GM12891 (cell line): ENCODE data around the gene FAM118A.
"Not testable (repeated sequence)": the region's sequence is repeated elsewhere in the genome, so short reads cannot be mapped to it uniquely, and the experiment has no call there.

Experiments used
- DNase-seq: peaks from one replicate; pipeline ENCODE4 v3.0.0; 2011; ENCODE audit warnings: low spot score; ENCODE audit not compliant: insufficient read length
- FAIRE-seq: peaks from 2 replicates; lab custom pipeline; 2011; peaks lifted over from hg19 to GRCh38; lab: Jason Lieb, UNC
- PAX5 ChIP-seq: IDR thresholded peaks from 2 replicates; pipeline ENCODE4 v1.6.1; 2011; ENCODE audit warnings: low read length, moderate library complexity, mild to moderate bottlenecking; ENCODE audit not compliant: insufficient read depth, severe bottlenecking
- POLR2A ChIP-seq: IDR thresholded peaks from 2 replicates; pipeline ENCODE4 v1.6.1; 2011; ENCODE audit warnings: low read depth, low read length, control low read depth
- POLR2AphosphoS5 ChIP-seq: IDR thresholded peaks from 2 replicates; pipeline ENCODE4 v1.6.1; 2011; ENCODE audit warnings: low read depth, low read length, control low read depth
- POU2F2 ChIP-seq: IDR thresholded peaks from 2 replicates; pipeline ENCODE4 v1.6.1; 2011; ENCODE audit warnings: low read depth, mild to moderate bottlenecking, control low read depth, low read length, moderate library complexity
- SPI1 ChIP-seq: IDR thresholded peaks from 2 replicates; pipeline ENCODE4 v1.6.1; 2011; ENCODE audit warnings: low read depth, low read length, control low read depth
- TAF1 ChIP-seq: IDR thresholded peaks from 2 replicates; pipeline ENCODE4 v1.6.1; 2011; ENCODE audit warnings: low read depth, low read length, control low read depth

Gene FAM118A

DNA sequence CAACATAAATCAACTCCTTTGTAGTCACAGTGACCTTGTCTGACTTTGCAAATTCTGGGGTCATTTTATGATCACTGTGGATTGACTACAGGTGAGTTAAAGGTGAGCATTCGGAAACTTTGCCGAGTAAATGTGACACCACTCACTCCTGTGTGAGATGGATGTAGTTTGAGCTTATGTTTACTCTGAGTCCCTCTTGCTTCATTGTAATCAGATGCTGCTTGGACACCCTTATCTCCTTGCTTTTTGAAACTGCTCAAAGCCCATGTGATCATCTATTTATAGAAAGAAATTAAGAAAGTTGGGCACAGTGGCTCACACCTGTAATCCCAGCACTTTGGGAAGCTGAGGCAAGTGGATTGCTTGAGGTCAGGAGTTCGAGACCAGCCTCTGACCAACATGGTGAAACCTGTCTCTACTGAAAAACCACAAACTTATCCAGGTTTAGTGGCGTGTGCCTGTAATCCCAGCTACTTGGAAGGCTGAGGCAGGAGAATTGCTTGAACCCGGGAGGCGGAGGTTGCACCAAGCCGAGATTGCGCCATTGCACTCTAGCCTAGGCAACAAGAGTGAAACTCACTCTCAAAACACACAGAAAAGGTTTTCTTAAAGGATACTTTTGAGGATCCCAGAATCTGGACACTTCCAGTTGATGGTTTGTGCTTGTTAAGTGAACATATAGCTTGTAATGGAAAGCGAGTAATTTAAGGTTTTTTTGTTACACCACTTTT, 7.2 kb downstream of the FAM118A start:
- DNase-seq, result no peak
- TF ChIP-seq POLR2AphosphoS5 (no peak), PAX5 (no peak), SPI1 (no peak), POU2F2 (no peak), TAF1 (no peak), POLR2A (no peak)
- FAIRE-seq, result no peak

DNA sequence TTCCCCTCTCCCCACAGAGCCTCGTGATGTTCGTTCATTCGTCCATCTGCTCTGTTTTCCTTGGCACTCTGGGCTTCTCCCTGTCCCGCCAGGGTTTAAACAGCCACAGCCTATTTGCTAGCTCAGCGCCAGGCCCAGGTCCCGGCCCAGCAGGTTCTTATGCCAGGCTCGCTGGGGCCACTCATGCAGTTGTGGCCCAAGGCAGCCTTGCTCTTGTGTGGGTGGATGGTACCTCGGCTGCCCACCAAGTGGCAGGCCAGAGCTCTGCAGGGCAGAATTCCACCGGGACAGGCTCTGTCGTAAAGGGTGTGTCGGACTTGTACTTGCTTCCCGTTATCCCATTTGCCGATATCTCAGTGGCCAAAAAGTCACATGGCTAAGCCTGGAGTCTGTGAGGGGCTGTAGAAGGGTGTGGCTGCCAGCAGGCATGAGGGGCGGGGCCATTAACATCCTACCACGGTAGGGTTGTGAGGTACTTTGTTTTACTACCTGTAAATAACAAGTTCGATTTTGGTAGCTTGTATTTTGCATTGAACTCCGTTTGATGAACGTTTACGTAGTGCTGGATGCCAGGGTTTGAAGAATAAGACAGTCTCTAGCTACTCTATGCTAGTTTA, 7.9 kb downstream of the FAM118A start:
- DNase-seq (no peak), FAIRE-seq (no peak)
- TF ChIP-seq PAX5 (no peak), POLR2AphosphoS5 (no peak), POU2F2 (no peak), SPI1 (no peak), TAF1 (no peak), POLR2A (no peak)

DNA sequence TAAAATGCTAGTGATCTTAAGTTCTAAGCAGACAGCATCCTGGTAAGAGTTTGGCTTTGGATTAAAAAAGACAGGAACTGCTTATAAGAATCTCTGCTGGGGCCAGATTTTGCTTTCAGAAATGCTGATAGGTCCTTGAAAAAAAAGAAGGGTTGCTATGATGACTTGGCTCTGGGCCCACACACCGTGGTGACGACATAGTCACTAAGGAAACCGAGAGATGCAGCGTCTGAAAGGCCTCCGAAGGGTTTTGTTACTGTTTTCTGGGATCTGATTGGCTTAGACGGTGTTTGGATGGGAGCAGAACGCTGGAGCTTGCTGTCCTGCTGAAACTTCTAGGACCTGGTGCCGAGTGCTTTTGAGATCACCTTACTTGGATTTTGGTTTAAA, 8.4 kb downstream of the FAM118A start:
- FAIRE-seq, result peak; percentile 54
- TF ChIP-seq PAX5, result no peak
- no peak for TF ChIP-seq POLR2A
- TF ChIP-seq POU2F2, result no peak
- no peak for TF ChIP-seq SPI1
- no peak for TF ChIP-seq POLR2AphosphoS5
- TF ChIP-seq TAF1, result no peak
- DNase-seq, result peak; percentile 66

DNA sequence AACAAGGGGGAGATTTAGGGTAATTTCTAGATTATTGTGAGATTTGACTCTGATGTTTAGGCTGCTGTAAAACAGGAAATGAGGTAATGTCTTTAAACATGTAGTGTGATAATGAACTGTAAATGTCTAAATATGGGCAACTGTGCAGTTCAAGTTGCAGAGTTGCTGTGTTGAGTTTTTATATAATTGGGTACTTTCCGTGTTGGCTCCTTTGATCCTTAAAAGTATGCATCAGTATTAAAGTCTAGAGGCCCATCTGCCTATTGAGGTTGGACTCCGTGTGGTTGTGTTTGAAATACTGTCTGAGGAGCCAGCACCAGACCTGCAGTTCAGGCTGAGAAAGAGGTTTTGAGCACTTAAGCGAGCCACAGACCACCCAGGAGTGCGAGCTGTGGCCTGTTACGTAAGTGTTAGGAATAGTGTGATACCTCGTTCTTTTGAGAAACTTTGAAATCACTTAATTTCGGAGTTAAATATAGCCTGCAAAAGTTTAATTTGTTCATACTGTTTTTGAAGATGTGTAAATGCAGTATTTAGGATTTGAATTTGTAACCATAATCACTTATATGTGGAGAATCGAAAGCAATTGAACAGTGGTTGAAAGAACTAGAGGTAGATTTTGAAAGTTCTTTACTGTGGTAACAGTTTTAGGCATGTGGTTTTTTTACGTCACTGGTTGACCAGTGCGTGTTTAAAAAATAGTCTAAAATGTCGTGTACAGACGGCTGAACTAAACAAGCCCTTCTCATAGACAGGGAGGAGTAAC, 9.0 kb downstream of the FAM118A start:
- FAIRE-seq, result peak; percentile 41
- no peak for DNase-seq
- TF ChIP-seq SPI1, result peak; percentile 46; the same call in 1 of the 2 replicates
- TF ChIP-seq TAF1, result no peak
- TF ChIP-seq POU2F2, result no peak
- no peak for TF ChIP-seq POLR2AphosphoS5

GRCh38 chr22:45319324-45319685, 9.6 kb downstream of the FAM118A start:
- no peak for DNase-seq
- TF ChIP-seq PAX5 (no peak), SPI1 (no peak), TAF1 (no peak), POU2F2 (no peak), POLR2AphosphoS5 (no peak), POLR2A (no peak)
- no peak for FAIRE-seq

DNA sequence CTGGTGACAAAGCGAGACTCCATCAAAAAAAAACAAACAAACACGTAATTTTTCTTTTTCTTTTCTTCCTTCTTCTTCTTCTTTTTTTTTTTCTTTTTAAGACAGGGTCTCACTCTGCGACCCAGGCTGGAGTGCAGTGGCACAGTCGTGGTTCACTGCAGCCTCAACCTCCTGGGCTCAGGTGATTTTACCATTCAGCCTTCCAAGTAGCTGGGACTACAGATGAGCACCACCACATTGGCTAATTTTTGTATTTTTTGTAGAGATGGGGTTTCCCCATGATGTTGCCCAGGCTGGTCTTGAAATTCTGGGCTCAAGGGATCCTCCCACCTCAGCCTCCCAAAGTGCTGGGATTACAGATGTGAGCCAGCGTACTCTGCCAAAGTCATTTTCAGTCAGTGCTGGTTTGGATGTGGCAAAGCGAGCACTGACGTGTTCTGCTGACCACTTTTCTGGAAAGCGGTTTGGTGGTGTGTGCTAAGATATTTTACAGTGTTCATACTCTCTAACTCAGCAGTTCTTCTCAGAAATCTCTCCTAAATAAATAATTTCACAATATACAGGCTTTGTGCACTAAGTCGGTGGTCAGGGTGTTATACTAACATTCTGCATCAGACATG, 10.7 kb downstream of the FAM118A start:
- FAIRE-seq (no peak), DNase-seq (no peak)
- TF ChIP-seq POU2F2 (no peak), PAX5 (no peak), POLR2A (no peak)

DNA sequence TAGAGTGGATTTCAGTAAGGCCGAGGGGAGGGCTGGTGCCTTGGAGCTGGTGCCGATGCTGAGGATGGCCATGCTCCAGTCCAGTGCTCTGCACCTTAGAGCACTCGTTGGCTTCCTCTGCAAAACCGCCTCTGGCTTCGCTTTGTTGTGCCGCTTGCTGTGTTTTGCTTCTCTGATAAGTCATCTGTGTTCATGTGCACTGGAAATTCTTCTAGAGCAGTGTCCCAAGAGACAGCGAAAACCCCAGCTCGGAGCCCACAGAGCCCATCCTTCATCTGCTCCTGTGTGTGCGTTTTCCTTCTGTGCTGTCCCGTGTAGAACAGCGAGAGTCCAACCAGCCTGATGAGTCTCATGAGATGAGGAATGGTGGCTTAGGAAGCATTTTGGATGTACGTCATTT, 12.1 kb downstream of the FAM118A start:
- FAIRE-seq, result no peak
- TF ChIP-seq PAX5 (no peak), SPI1 (no peak), TAF1 (no peak), POLR2A (no peak), POLR2AphosphoS5 (no peak), POU2F2 (no peak)

DNA sequence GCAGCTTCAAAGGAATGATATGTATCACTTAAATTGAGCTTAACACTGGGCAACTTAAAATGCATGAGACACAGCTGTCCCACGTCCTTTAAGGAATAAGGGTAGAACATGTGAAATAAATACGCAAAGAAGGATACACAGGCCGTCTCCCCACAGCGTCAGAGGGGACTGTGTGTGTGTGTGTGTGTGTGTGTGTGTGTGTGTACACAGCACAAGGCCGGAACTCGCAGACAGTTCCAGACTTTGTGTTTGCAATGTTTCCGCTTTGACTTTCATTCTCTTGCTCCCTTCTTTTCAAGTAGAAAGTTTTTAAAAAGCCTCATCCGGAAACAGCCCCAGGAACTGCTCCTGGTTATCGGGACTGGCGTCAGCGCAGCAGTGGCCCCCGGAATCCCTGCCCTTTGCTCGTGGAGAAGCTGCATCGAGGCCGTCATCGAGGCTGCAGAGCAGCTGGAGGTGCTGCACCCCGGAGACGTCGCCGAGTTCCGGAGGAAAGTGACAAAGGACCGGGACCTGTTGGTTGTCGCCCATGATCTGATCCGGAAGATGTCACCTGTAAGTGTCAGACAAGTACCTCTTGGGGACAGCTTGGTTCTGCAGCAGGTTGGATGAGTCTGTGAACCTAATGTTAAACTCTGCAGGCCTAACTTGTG, 13.3 kb downstream of the FAM118A start:
- DNase-seq (no peak), FAIRE-seq (no peak)
- TF ChIP-seq POLR2A (no peak), SPI1 (no peak), POLR2AphosphoS5 (no peak), TAF1 (no peak), PAX5 (no peak), POU2F2 (no peak)

More for the DNA sequence above, 12.1 kb downstream of the FAM118A start:
- DNase-seq, result no peak

GRCh38 chr22:45323695-45324094, 14.0 kb downstream of the FAM118A start:
- TF ChIP-seq PAX5 (no peak), SPI1 (no peak), POLR2AphosphoS5 (no peak), POU2F2 (no peak), TAF1 (no peak), POLR2A (no peak)
- DNase-seq, result no peak
- FAIRE-seq, result no peak

DNA sequence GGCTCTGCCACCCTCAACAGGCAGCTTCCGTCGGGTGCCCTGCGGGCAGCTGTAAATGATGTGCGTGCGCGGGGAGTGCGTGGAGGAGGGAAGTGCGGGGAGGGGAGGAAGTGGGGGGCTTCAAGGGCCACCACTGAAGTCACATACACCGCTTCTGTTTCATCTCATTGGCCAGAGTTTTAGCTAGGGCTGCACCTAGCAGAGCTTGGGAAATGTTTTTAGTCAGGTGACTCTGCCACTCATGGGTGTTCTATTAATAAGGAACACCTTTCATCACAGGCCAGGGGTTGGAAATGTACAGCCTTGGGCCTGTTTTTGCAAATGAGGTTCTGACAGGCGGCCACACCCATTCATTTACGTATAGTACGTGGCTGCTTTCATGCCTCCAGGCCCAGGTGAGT, 14.6 kb downstream of the FAM118A start:
- TF ChIP-seq SPI1 (no peak), POLR2AphosphoS5 (no peak), TAF1 (no peak), POLR2A (no peak), POU2F2 (no peak), PAX5 (no peak)
- no peak for DNase-seq
- no peak for FAIRE-seq

GRCh38 chr22:45328261-45328660, 18.5 kb downstream of the FAM118A start:
- not testable (repeated sequence) for DNase-seq, FAIRE-seq
